ENCODE results near the gene WFDC6.

GRCh38 chr20:45495501-45495941 is 43.8 kb downstream of the WFDC6 start:
- TF ChIP-seq CTCF (IDR thresholded peaks at IDR 0.05; ENCODE audit: low read depth, low read length, poor library complexity, severe bottlenecking) = no peak
- no peak for TF ChIP-seq EZH2phosphoT487 (IDR thresholded peaks at IDR 0.05; ENCODE audit: borderline replicate concordance, low read length)

All from DOHH2 (cell line).